Kidney tubule cell (primary cell): ENCODE data around the gene CLSTN1.
"Not testable (repeated sequence)": the region's sequence is repeated elsewhere in the genome, so short reads cannot be mapped to it uniquely, and the experiment has no call there.

ENCODE experiments used
- DNase-seq: peaks from one replicate; pipeline ENCODE4 v3.0.0-alpha.2; 2018; ENCODE audit warnings: low spot score

Gene CLSTN1

DNA sequence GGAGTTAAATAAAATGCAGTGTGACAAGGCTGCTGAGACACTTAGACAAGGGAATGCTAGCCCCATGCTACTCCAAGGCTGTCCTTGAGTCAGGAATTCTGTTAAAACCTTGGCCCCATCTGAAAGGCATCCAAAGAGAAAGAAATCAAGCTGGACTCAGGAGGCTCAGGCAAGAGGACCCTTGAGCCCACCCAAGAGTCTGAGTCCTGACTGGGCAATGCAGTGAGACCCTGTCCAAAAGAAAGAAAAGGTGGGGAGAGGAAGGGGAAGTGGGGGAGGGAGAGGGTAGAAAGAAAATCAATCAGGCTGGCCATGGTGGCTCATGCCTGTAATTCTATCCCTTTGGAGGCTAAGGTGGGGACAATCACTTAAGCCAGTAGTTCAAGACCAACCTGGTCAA, 26.7 kb downstream of the CLSTN1 start:
- no peak for DNase-seq

DNA sequence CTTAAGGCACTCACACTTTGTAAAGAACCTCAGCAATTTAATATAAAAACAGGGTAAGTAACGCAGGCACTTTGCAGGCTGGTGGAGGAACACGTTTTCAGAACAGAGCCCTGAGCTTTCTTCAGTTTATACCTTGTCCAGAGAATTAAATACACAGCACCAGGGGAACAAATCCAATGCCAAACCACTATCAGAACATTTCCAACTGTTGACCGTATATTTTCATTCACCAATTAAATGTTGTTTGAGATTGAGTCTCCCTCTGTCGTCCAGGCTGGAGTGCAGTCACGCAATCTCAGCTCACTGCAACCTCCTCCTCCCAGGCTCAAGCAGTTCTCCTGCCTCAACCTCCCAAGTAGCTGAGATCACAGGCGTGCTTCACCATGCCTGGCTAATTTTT, 29.7 kb downstream of the CLSTN1 start:
- DNase-seq = no peak

DNA sequence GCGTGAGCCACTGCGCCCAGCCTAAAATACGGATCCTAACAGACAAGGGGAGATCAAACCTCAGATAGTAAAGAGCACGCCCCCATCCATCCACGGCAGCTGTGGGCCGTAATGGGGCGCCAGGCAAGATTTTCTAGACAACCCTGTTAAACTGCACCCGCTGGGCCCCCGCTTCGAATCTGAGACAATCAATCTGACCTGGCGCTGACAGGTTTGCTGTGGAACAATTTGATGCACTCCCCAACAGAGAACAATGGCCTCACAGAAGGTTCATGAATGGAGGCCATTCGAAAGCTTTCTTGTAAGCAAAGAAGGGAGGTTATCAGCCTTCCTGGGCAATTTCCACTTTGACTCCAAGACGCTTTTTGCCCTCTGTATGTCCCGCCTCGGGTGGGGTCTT, 30.5 kb downstream of the CLSTN1 start:
- DNase-seq = no peak

DNA sequence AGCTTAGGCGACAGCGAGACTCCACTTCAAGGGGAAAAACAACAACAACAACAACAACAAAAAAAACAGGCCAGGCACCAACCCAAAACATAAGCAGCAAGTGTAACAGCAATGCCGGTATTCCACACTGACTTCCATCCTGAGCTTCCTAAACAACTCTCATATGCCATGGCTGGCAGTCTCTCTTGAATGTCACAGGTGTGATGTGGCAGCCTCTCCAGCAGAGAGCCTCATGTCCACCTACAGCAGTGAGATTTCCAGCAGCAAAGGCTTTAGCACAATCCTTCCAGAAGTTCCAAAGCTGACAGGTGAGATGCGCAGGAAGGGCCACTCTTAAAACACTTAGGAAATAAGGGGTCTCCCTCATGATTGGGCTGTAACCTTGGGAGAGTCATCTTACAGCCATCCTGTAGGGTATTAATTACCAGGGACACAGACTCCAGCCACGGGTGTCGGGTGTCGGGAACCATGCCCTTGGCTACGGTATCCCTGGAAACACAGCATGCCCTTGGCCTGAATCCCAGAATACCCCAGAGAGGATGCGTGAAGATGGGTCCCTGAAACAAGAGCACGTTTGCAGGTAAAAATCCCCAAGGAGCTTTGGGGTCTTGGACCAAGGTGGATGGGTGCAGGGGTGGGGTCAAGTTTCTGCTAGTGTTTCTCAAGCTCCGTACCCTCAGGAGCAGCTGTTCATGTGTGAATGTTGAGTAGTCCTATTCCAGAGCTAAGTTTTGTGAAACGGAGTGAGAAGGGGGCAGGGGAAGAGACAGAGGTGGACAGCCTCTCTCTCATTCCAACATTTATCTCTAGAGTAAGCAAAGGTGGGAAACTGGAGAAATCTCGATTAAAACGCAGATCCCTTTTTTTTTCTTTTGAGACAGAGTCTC, 31.4 kb downstream of the CLSTN1 start:
- peak; percentile 61 for DNase-seq

DNA sequence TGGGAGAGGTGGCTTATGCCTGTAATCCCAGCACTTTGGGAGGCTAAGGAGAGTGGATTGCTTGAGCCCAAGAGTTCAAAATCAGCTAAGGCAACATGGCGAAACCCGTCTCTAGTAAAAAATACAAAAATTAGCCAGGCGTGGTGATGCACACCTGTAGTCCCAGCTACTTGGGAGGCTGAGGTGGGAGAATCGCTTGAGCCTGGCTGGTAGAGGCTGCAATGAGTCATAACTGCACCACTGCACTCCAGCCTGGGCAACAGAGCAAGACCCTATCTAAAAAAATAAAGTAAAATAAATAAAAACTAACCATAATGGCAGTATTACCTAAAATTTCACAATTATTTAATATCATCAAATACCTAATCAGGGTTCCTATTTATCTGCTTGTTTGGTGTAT, 34.1 kb downstream of the CLSTN1 start:
- not testable (repeated sequence) for DNase-seq

DNA sequence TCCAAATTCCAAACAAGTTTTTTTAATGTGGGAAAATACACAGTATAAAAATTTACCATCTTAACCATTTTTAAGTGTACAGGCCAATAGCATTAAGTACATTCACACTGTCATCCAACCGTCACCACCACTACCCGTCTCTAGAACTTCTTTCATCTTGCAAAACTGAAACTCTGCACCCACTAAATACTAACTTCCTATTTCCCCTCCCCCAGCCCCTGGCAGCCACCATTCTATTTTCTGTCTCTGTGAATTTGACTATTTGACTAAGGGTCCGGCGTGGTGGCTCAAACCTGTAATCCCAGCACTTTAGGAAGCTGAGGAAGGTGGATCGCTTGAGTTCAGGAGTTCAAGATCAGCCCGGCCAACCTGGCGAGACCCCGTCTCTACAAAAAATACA, 36.1 kb downstream of the CLSTN1 start:
- no peak for DNase-seq

DNA sequence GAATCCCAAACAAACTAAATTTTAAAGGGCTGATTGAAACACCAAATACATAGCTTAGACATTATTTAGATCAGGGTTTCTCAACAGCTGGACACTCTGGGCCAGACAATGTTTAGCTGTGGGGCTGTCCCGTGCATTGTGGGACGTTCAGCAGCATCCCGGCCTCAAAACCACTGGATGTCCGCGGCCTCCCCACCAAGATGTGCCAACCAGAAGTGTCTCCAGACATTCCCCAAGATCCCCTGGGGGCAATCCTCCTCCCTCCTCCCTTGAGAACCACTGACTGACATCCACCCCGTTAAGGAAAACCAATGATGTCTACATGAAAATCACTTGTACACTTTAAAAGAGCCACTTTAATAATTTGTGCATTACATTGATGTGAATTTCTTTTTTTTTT, 38.4 kb downstream of the CLSTN1 start:
- DNase-seq = no peak

DNA sequence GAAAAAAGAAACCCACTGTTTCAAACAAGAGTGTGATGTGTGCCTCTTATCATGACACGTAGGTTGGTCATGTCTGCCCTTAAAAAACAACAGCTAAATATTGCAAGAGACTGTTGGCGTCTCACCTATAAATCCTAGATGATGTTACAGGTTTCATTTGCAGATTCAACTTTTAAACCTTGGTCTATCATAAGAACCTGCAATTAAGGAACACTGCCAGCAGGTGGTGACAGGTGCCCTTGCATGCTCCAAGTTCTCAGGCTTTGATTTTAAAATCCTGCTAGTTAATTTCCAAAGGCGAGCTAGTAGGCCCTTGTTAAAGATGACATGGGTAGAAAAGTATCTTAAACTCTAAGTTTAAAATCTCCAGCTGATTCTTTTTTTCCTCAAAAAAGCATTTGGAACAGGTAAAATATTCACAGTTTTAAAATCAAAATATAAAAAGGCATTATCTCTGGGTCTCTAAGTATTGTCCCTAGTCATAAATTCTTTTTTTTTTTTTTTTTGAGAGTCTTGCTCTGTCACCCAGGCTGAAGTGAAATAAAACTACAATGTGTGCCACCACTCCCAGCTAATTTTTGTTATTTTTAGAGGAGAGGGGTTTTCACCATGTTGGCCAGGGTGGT, 39.1 kb downstream of the CLSTN1 start:
- DNase-seq = peak; percentile 75

DNA sequence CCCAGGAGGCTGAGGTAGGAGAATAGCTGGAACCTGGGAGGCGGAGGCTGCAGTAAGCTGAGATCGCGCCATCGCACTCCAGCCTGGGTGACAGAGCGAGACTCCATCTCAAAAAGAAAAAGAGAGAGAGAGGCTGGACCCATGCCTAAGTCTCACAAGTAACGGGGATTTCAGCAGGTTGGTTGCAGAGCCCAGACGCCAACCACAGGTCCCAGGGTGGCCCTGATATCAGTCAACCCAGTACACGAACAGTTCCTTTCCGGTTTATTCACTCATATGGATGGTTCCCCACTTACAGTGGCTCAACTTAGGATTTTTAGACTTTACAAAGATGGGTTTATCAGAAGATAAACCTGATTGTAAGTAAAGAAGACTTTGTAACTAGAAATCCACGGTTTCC, 40.9 kb downstream of the CLSTN1 start:
- no peak for DNase-seq

DNA sequence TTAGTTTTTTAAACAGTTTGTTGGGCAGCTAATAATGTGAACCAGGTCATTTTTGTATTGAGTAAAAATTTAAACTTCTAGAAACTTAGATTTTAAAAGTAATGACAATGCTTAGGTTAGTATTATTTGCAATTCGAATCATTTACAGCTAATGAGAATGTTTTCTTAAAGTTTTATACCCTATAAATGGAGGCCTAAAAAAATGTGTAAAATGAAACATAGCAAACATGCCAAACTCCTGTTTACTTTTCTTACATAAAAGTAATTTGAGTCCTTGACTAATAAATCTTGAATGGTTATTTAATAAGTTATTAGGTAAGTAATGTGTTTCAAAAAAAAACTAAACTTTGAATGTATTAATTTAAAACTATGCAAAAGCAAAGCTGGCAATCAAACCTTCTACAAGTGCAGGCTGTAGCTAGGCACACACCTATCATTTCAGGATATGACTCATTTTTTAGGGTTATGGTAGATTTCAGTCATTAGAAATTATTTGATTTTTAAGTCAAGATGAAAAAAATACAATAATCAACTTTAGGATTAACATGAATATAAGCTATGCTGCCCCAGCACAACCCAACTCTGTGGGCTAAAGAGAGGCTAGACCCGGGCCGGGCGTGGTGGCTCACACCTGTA, 41.5 kb downstream of the CLSTN1 start:
- no peak for DNase-seq

DNA sequence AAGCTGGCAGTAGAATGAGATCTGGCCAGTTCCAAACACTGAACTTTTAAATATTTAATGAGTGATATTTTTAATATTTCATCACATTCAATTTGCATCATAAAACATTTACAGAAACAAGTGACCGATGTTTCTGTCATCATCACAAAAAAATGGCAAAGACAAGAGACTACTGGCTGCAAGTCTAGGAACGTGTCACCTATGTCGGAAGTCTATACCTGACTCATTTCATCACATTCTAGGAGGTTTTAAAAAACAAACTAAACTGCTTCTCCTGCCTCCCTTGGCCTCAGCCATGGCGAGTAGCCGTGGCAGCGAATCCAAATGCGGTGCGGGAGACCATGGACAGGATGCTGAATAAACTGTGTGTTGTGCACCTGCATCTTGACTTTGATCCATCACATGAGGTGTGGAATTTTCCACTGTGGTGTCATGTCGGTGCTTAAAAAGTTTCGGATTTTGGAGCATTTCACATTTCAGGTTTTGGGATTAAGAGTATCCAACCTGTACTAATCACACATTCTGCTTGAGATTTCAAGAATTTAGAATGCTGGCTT, 43.1 kb downstream of the CLSTN1 start:
- DNase-seq = peak; percentile 78

DNA sequence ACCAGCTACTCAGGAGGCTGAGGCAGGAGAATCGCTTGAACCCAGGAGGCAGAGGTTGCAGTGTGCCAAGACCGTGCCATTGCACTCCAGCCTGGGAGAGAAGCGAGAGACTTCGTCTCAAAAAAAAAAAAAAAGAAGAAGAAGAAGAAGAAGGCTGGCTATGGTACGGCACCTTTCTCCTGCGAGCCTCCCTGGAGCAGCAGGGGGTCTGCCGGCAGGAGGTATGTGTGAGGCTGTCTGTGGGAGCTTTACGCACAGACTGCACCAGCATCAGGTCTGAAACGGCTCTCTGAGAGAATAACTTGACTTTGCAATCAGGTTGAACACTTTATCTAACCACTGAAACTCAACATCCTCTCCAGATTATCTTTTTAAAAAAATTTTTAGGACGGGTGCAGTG, 44.9 kb downstream of the CLSTN1 start:
- no peak for DNase-seq

DNA sequence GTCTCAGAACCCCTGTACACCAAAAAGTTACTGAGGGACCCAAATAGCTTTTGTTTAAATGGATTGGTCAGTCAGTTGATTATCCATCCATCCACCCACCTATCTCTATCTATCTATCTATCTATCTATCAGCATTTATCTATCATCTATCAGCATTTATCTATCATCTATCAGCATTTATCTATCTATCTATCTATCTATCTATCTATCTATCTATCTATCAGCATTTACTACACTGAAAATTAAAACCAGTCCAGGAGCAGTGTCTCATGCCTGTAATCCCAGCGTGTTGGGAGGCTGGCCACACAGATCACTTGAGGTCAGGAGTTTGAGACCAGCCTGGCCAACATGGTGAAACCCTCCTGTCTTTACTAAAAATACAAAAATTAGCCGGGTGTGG, 47.1 kb downstream of the CLSTN1 start:
- no peak for DNase-seq

DNA sequence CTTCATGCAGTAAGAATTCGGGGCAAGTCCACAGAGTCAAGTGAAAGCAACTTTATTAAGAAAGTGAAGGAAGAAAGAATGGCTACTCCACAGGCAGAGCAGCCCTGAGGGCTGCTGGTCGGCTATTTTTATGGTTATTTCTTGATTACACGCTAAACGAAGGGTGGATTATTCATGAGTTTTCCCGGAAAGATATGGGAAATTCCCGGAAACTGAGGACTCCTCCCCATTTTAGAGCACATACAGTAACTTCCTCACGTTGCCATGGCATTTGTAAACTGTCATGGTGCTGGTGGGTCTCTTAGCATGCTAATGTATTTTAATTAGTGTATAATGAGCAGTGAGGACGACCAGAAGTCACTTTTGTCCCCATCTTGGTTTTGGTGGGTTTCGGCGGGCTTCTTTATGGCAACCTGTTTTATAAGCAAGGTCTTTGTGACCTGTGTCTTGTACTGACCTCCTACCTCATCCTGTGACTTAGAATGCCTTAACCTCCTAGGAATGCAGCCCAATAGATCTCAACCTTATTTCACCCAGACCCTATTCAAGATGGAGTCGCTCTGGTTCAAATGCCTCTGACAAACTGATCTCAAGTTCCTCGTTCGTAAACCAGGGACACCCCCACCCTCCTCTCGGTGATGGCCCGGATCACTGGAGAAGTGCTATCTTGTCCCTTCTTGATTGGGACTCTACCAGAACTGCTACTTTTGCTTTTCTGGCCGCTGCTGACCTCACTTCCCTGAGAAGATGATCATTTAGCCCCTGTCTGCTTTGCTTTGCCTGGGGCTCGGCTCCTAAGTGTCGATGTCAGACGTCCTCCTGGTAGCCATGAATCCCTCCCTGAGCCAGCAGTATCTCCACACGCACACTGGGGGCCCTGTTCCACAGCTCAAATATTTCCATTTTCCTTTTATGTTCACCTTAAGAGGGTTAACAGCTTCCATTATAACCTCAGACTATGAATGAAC, 48.8 kb downstream of the CLSTN1 start:
- no peak for DNase-seq

DNA sequence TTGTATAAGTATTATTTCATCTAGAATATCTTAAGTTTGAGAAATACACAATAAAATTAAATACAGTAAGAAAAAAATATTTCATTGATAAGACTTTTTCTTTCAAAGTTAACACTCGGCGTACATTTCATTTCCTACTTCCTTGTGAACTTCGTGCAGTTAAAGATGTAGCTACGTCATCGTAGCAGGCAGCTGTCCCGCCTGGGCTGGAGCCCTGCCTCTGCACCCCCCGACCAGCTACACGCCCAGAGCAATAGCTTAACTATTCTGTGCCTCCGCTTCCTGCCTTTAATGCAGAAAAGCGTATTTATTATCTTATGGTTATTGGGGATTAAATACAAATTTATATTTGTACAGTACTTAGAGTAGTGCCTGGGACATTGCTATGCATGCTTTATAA, 53.5 kb downstream of the CLSTN1 start:
- DNase-seq = no peak

DNA sequence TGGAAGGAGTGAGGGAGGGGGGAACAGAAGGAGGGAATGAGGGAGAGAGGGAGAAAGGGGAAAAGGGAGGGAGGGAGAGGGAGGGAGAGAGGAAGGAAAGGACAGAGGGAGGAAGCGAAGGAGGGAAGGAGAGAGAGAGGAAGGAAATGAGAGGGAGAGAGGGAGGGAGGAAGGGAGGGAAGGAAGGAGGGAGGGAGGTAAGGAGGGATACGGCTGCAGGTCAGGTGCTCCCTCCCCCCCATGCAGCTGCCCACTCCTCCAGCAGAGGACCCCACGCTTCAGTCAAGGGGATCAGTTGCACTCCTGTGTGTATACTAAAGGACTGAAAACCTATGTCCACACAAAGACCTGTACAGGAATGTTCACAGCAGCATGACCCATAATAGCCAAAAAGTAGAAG, 54.8 kb downstream of the CLSTN1 start:
- no peak for DNase-seq

DNA sequence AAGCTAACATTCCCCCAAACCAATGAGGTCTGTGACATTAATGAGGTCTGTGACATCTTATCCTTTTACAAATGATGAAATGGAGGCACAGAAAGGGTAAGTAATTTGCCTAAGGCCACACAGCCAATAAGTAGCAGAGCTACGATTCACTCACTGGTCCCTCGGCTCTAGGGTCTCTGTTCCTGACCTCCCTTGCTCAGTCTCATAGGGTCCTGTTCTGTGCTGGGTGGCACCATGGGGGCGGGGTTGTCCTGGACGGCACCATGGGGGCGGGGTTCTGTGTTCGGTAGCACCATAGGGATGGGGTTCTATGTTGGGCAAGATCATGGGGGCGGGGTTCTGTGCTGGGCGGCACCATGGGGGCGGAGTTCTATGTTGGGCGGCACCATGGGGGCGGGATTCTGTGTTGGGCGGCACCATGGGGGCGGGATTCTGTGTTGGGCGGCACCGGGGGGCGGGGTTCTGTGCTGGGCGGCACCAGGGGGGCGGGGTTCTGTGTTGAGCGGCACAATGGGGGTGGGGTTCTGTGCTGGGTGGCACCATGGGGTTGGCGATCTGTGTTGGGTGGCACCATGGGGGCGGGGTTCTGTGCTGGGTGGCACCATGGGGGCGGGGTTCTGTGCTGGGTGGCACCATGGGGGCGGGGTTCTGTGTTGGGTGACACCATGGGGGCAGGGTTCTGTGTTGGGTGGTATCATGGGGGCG, 55.6 kb downstream of the CLSTN1 start:
- no peak for DNase-seq

DNA sequence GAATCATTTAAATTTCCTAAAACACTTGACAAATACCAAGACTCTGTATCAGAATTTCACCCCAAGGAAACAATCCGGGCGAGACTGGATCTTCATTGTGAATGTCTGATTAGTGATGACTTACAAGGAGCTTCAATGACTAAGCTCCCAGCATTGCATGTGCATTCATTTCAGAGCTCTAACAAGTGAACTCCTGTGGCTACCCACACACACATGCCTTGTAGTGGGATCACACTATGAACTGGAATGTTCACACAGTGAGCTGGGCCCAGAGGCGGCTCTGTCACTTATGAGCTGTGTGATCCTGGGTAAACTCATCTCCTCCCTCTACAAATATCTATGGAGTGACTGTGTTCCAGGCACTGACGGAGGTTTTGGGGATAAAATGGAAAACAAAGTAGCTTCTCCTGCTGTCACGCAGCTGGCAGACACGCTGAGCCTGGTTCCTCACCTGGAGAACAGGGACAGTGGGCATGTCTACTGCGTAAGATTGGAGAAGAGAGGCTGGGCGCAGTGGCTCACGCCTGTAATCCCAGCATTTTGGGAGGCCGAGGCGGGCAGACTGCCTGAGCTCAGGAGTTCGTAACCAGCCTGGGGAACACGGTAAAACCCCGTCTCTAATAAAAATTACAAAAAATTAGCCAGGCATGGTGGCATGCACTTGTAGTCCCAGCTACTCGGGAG, 56.9 kb downstream of the CLSTN1 start:
- peak; percentile 100 for DNase-seq

DNA sequence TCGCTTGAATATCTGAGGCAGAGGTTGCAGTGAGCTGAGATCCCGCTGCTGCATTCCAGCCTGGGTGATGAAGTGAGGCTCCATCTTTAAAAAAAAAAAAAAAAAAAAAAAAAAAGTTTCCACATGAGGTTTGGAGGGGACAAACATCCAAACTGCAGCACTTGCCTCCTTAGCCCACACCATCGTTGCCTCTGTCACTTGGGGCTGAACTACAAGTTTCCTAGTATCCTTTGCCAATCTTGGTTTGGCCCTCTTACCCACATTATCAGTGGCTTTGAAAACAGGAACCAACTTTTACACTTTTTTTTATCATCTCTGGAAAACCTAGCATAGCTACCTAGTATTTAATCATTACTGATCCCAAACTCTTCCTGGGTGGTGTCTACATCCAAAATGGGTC, 59.2 kb downstream of the CLSTN1 start:
- DNase-seq = no peak

DNA sequence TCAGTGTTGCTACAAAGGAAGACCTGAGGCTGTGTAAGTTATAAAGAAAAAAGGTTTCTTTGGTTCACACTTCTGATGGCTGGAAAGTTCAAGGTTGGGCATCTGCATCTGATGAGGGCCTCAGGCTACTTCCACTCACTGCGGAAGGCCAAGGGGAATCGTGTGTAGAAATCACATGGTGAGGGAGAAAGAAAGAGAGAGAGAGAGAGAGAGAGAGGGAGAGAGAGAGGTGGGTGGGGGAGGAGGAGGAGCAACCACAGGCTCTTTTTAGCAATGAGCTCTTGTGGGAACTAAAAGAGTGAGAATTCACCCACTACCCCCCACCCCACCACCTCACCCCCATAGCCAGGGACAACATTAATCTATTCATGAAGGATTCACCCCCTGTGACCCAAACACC, 59.9 kb downstream of the CLSTN1 start:
- no peak for DNase-seq

DNA sequence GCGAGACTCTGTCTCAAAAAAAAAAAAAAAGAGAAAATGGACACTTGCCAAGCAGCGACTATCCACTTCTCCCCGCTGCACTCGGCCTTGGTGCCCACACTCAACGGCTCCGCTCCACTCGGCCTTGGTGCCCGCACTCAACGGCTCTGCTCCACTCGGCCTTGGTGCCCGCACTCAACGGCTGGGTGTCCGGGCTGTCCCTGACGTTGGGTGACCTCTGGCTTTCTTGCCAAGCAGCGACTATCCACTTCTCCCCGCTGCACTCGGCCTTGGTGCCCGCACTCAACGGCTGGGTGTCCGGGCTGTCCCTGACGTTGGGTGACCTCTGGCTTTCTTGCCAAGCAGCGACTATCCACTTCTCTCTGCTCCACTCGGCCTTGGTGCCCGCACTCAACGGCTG, 61.3 kb downstream of the CLSTN1 start:
- DNase-seq = not testable (repeated sequence)
